ENCODE measurements around the gene IGSF6. TPM values are rescaled to one million over a fixed set of nuclear protein-coding genes. Genes with fewer than 3 reads are reported as not detected.

The IGSF6 gene
- total and polyA plus RNA-seq, 2 of the 13 experiments (the other 11 are each of a cell fraction or from before 2014, with no cell fraction given): not detected

DNA sequence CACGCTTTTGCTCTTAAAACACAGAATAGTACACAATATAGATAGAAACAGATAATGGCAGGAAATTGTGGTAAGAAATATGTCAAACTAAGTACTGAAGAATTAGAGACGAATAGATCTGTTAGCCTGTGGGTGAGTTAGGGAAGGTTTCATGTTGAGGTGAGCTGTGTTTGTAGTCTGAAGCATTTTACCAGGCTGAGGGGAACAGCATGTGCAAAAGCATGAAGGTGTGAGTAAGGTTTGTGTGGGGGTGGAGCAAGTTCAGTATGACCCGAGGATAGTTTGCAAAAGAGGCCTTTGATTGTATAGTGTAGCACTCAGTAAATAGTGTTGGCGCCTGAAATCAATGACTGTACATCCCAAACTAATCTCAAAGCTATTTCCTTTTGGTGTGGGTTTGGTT lies 13.8 kb downstream of the IGSF6 start (continued):
- TF ChIP-seq HHEX (CRISPR knock-in tag; IDR thresholded peaks at IDR 0.05) (peak; percentile 95), MYNN (CRISPR knock-in tag; IDR thresholded peaks at IDR 0.05; ENCODE audit: low read depth) (no peak), TMF1 (CRISPR knock-in tag; IDR thresholded peaks at IDR 0.05; ENCODE audit: low read depth) (no peak), HMG20B (CRISPR knock-in tag; conservative IDR thresholded peaks at IDR 0.05) (peak; percentile 85), HOXA7 (CRISPR knock-in tag; IDR thresholded peaks at IDR 0.05) (no peak), ZNF235 (CRISPR knock-in tag; IDR thresholded peaks at IDR 0.05; ENCODE audit: borderline replicate concordance) (no peak), ZNF446 (CRISPR knock-in tag; IDR thresholded peaks at IDR 0.05) (no peak), ZNF768 (CRISPR knock-in tag; IDR thresholded peaks at IDR 0.05) (no peak), SATB2 (CRISPR knock-in tag; IDR thresholded peaks at IDR 0.05) (no peak), NR2C2 (CRISPR knock-in tag; IDR thresholded peaks at IDR 0.05; ENCODE audit: borderline replicate concordance) (no peak), NFE2 (CRISPR knock-in tag; IDR thresholded peaks at IDR 0.05) (no peak), ZNF816 (CRISPR knock-in tag; IDR thresholded peaks at IDR 0.05; ENCODE audit: borderline replicate concordance) (no peak), ZNF883 (CRISPR knock-in tag; IDR thresholded peaks at IDR 0.05; ENCODE audit: not compliant biosample characterization) (no peak), FOXJ3 (CRISPR knock-in tag; IDR thresholded peaks at IDR 0.05; ENCODE audit: borderline replicate concordance) (peak; percentile 63; the same call in 1 of the 2 replicates)
- TF ChIP-seq, protein P1, sequence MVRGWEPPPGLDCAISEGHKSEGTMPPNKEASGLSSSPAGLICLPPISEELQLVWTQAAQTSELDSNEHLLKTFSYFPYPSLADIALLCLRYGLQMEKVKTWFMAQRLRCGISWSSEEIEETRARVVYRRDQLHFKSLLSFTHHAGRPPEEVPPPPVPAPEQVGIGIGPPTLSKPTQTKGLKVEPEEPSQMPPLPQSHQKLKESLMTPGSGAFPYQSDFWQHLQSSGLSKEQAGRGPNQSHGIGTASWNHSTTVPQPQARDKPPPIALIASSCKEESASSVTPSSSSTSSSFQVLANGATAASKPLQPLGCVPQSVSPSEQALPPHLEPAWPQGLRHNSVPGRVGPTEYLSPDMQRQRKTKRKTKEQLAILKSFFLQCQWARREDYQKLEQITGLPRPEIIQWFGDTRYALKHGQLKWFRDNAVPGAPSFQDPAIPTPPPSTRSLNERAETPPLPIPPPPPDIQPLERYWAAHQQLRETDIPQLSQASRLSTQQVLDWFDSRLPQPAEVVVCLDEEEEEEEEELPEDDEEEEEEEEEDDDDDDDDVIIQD (CRISPR knock-in tag; IDR thresholded peaks at IDR 0.05; ENCODE audit: low read depth): peak; percentile 98
- TF ChIP-seq, protein P2, sequence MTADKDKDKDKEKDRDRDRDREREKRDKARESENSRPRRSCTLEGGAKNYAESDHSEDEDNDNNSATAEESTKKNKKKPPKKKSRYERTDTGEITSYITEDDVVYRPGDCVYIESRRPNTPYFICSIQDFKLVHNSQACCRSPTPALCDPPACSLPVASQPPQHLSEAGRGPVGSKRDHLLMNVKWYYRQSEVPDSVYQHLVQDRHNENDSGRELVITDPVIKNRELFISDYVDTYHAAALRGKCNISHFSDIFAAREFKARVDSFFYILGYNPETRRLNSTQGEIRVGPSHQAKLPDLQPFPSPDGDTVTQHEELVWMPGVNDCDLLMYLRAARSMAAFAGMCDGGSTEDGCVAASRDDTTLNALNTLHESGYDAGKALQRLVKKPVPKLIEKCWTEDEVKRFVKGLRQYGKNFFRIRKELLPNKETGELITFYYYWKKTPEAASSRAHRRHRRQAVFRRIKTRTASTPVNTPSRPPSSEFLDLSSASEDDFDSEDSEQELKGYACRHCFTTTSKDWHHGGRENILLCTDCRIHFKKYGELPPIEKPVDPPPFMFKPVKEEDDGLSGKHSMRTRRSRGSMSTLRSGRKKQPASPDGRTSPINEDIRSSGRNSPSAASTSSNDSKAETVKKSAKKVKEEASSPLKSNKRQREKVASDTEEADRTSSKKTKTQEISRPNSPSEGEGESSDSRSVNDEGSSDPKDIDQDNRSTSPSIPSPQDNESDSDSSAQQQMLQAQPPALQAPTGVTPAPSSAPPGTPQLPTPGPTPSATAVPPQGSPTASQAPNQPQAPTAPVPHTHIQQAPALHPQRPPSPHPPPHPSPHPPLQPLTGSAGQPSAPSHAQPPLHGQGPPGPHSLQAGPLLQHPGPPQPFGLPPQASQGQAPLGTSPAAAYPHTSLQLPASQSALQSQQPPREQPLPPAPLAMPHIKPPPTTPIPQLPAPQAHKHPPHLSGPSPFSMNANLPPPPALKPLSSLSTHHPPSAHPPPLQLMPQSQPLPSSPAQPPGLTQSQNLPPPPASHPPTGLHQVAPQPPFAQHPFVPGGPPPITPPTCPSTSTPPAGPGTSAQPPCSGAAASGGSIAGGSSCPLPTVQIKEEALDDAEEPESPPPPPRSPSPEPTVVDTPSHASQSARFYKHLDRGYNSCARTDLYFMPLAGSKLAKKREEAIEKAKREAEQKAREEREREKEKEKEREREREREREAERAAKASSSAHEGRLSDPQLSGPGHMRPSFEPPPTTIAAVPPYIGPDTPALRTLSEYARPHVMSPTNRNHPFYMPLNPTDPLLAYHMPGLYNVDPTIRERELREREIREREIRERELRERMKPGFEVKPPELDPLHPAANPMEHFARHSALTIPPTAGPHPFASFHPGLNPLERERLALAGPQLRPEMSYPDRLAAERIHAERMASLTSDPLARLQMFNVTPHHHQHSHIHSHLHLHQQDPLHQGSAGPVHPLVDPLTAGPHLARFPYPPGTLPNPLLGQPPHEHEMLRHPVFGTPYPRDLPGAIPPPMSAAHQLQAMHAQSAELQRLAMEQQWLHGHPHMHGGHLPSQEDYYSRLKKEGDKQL (CRISPR knock-in tag; IDR thresholded peaks at IDR 0.05; ENCODE audit: low read depth): peak; percentile 96
- TF ChIP-seq, protein P3, sequence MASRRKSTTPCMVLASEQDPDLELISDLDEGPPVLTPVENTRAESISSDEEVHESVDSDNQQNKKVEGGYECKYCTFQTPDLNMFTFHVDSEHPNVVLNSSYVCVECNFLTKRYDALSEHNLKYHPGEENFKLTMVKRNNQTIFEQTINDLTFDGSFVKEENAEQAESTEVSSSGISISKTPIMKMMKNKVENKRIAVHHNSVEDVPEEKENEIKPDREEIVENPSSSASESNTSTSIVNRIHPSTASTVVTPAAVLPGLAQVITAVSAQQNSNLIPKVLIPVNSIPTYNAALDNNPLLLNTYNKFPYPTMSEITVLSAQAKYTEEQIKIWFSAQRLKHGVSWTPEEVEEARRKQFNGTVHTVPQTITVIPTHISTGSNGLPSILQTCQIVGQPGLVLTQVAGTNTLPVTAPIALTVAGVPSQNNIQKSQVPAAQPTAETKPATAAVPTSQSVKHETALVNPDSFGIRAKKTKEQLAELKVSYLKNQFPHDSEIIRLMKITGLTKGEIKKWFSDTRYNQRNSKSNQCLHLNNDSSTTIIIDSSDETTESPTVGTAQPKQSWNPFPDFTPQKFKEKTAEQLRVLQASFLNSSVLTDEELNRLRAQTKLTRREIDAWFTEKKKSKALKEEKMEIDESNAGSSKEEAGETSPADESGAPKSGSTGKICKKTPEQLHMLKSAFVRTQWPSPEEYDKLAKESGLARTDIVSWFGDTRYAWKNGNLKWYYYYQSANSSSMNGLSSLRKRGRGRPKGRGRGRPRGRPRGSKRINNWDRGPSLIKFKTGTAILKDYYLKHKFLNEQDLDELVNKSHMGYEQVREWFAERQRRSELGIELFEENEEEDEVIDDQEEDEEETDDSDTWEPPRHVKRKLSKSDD (CRISPR knock-in tag; IDR thresholded peaks at IDR 0.05; ENCODE audit: low read depth): peak; percentile 69; the same call in 1 of the 2 replicates
- TF ChIP-seq, protein P4, sequence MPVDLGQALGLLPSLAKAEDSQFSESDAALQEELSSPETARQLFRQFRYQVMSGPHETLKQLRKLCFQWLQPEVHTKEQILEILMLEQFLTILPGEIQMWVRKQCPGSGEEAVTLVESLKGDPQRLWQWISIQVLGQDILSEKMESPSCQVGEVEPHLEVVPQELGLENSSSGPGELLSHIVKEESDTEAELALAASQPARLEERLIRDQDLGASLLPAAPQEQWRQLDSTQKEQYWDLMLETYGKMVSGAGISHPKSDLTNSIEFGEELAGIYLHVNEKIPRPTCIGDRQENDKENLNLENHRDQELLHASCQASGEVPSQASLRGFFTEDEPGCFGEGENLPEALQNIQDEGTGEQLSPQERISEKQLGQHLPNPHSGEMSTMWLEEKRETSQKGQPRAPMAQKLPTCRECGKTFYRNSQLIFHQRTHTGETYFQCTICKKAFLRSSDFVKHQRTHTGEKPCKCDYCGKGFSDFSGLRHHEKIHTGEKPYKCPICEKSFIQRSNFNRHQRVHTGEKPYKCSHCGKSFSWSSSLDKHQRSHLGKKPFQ (CRISPR knock-in tag; IDR thresholded peaks at IDR 0.05; ENCODE audit: insufficient replicate concordance): peak; percentile 23
- TF ChIP-seq, protein P5, sequence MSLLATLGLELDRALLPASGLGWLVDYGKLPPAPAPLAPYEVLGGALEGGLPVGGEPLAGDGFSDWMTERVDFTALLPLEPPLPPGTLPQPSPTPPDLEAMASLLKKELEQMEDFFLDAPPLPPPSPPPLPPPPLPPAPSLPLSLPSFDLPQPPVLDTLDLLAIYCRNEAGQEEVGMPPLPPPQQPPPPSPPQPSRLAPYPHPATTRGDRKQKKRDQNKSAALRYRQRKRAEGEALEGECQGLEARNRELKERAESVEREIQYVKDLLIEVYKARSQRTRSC (CRISPR knock-in tag; IDR thresholded peaks at IDR 0.05; ENCODE audit: low read depth): no peak
